GM12878 (cell line): ENCODE results near the gene SPDYE4. TPM values are rescaled to one million over a fixed set of nuclear protein-coding genes. Genes with fewer than 3 reads are reported as not detected.

ENCODE experiments used
- ATAC-seq: fragments of 200-7000 bp; cut with Tn5 transposase; 3 replicates; pipeline ENCODE4 v1.9.1; 2020; ENCODE audit warnings: mild to moderate bottlenecking, moderate library complexity
- BruUV-seq: library from RNA; stranded (reverse); fragments of 400-500 nt; replicated peaks from 2 replicates; lab custom pipeline; 2021; lab: Mats Ljungman, UMichigan
- CTCF ChIA-PET: fragments of 300-600 bp; sonication (Branson Sonifier 250); formaldehyde crosslinking; extraction: SDS; loops from one replicate; lab custom pipeline; 2021; ENCODE audit warnings: inconsistent platforms; lab: Yijun Ruan, JAX
- POLR2A ChIA-PET: fragments of 350-600 bp; formaldehyde crosslinking; extraction: SDS; loops from one replicate; lab custom pipeline; 2021; ENCODE audit warnings: inconsistent platforms; lab: Charles Lee
- RAD21 ChIA-PET: fragments of 300-600 bp; sonication (Branson Sonifier 250); formaldehyde crosslinking; loops from one replicate; lab custom pipeline; 2023; ENCODE audit warnings: antibody characterized with exemption; ENCODE audit not compliant: unreplicated experiment; lab: Charles Lee
- SMC1A ChIA-PET: fragments of 300-600 bp; sonication (Branson Sonifier 250); formaldehyde crosslinking; loops from one replicate; lab custom pipeline; 2023; ENCODE audit not compliant: unreplicated experiment, uncharacterized antibody; lab: Charles Lee
- DNase-seq: peaks from one replicate; pipeline ENCODE4 v3.0.0-alpha.2; 2011; ENCODE audit warnings: low read depth, low spot score
- FAIRE-seq: peaks from 3 replicates; lab custom pipeline; 2011; peaks lifted over from hg19 to GRCh38; lab: Jason Lieb, UNC
- H2AFZ ChIP-seq: 2 replicates; pipeline ENCODE4 v1.6.0; 2011; ENCODE audit warnings: low read depth, low read length, control low read depth; ENCODE audit not compliant: control insufficient read depth
- H3K27ac ChIP-seq: 2 replicates; pipeline ENCODE4 v1.5.1; 2011; ENCODE audit warnings: control low read depth; ENCODE audit not compliant: control insufficient read depth, insufficient read depth
- H3K27me3 ChIP-seq, 2 experiments: replicated peaks in 1 of 2; 2 replicates each; pipeline versions ENCODE4 v1.6.0 to v1.6.1; 2011; ENCODE audit warnings: low read length in 1 of 2; ENCODE audit not compliant: control insufficient read depth in 2 of 2, insufficient read depth in 2 of 2
- H3K36me3 ChIP-seq, 2 experiments: 2 replicates each; pipeline ENCODE4 v1.5.1; 2011; ENCODE audit warnings: low read length in 1 of 2; ENCODE audit not compliant: control insufficient read depth in 2 of 2, insufficient read depth in 2 of 2
- H3K4me1 ChIP-seq: 2 replicates; pipeline ENCODE4 v1.6.1; 2011; ENCODE audit warnings: mild to moderate bottlenecking, low read length, moderate library complexity, mixed read lengths; ENCODE audit not compliant: control insufficient read depth, insufficient read depth
- H3K4me2 ChIP-seq: 2 replicates; pipeline ENCODE4 v1.6.0; 2011; ENCODE audit warnings: control low read depth; ENCODE audit not compliant: control insufficient read depth, insufficient read depth
- H3K4me3 ChIP-seq: fragments of 200-600 bp; sonication (generic); 2 replicates; pipeline ENCODE4 v1.5.1; 2016
- H3K79me2 ChIP-seq: 2 replicates; pipeline ENCODE4 v1.6.0; 2011; ENCODE audit warnings: low read length; ENCODE audit not compliant: control insufficient read depth, insufficient read depth
- H3K9ac ChIP-seq: 2 replicates; pipeline ENCODE4 v1.8.0; 2011; ENCODE audit warnings: low read length, control low read depth, mixed read lengths; ENCODE audit not compliant: control insufficient read depth, insufficient read depth
- H3K9me3 ChIP-seq: replicated peaks from 3 replicates; pipeline ENCODE4 v1.5.1; 2011; ENCODE audit warnings: mild to moderate bottlenecking, low read length; ENCODE audit not compliant: control insufficient read depth, insufficient read depth
- H4K20me1 ChIP-seq: 2 replicates; pipeline ENCODE4 v1.6.0; 2011; ENCODE audit not compliant: control insufficient read depth, insufficient read depth
- CBX3 ChIP-seq: fragments of 200-600 bp; sonication (generic); IDR thresholded peaks from 2 replicates; pipeline ENCODE4 v1.6.1; 2016; ENCODE audit warnings: low read depth, borderline replicate concordance
- EZH2 ChIP-seq: IDR thresholded peaks from 2 replicates; pipeline ENCODE4 v1.6.1; 2012; ENCODE audit warnings: low read depth, mild to moderate bottlenecking, control low read depth, inconsistent platforms, low read length, borderline replicate concordance; ENCODE audit not compliant: control insufficient read depth
- JUNB ChIP-seq: IDR thresholded peaks from 2 replicates; pipeline ENCODE4 v1.6.1; 2016; ENCODE audit warnings: antibody characterized with exemption, mild to moderate bottlenecking
- MTA2 ChIP-seq: fragments of 450-650 bp; IDR thresholded peaks from 2 replicates; pipeline ENCODE4 v1.6.1; 2016; ENCODE audit warnings: low read depth, mild to moderate bottlenecking, moderate library complexity
- MTA3 ChIP-seq: IDR thresholded peaks from 2 replicates; pipeline ENCODE4 v1.6.1; 2012; ENCODE audit warnings: low read length, inconsistent platforms, borderline replicate concordance
- PAX8 ChIP-seq: fragments of 450-650 bp; IDR thresholded peaks from 2 replicates; pipeline ENCODE4 v1.6.1; 2017; ENCODE audit warnings: mild to moderate bottlenecking, moderate library complexity
- RAD21 ChIP-seq: IDR thresholded peaks from 2 replicates; pipeline ENCODE4 v1.6.1; 2011; ENCODE audit warnings: mild to moderate bottlenecking, low read depth, low read length, moderate library complexity; ENCODE audit not compliant: insufficient read depth
- REST ChIP-seq: IDR thresholded peaks from 2 replicates; pipeline ENCODE4 v1.6.1; 2012; ENCODE audit warnings: mild to moderate bottlenecking, low read depth, low read length
- RFX5 ChIP-seq: IDR thresholded peaks from 2 replicates; pipeline ENCODE4 v1.6.1; 2011; ENCODE audit warnings: low read depth, low read length, improper control_type of control experiment
- SMAD1 ChIP-seq: fragments of 450-650 bp; IDR thresholded peaks from 2 replicates; pipeline ENCODE4 v1.6.1; 2018; ENCODE audit warnings: mild to moderate bottlenecking, low read depth; ENCODE audit not compliant: partially characterized antibody
- SPI1 ChIP-seq: IDR thresholded peaks from 2 replicates; pipeline ENCODE4 v1.6.1; 2011; ENCODE audit warnings: low read depth, mild to moderate bottlenecking, low read length, moderate library complexity, borderline replicate concordance; ENCODE audit not compliant: insufficient read depth
- STAT1 ChIP-seq: fragments of 450-650 bp; conservative IDR thresholded peaks from 2 replicates; pipeline ENCODE4 v1.6.1; 2014; ENCODE audit warnings: antibody characterized with exemption, mild to moderate bottlenecking
- TAF1 ChIP-seq: IDR thresholded peaks from 2 replicates; pipeline ENCODE4 v1.6.1; 2011; ENCODE audit warnings: mild to moderate bottlenecking, low read depth, low read length, borderline replicate concordance
- YY1 ChIP-seq: IDR thresholded peaks from 2 replicates; pipeline ENCODE4 v1.6.1; 2011; ENCODE audit warnings: low read depth, mild to moderate bottlenecking, low read length
- WGBS: methylation state at CpG from one replicate; pipeline ENCODE4 v1.1.6; 2016; ENCODE audit warnings: low lambda C conversion rate; ENCODE audit not compliant: insufficient replicate concordance, insufficient coverage; ENCODE audit errors: missing lambda C conversion rate; 5-methylcytosine and 5-hydroxymethylcytosine counted together
- in situ Hi-C: fragments of 300-500 bp; cut with MboI; formaldehyde crosslinking; loops from 9 replicates; pipeline ENCODE4 v1.14.3; 2018; ENCODE audit warnings: mixed read lengths
- intact Hi-C: fragments of 100-400 bp; cut with micrococcal nuclease; formaldehyde crosslinking; loops from one replicate; pipeline ENCODE4 v1.14.2; 2022; ENCODE audit not compliant: unreplicated experiment
- polyA plus RNA-seq, 11 experiments: library from polyadenylated mRNA; depleted of rRNA in 4 of 11; unstranded in 6 of 11; stranded (reverse) in 5 of 11; fragments of >200 nt; fragmentation: Nextera tagmentation in 4 of 11; fragmentation: Illumina TruSeq in 1 of 11; extraction: Ambion mirVana in 4 of 11; extraction: Trizol in 1 of 11; gene quantifications; 1 replicate in 1 of 11; 2 replicates in 10 of 11; pipeline versions ENCODE4 v1.2.1 to v1.2.3, GENCODE V29; 2011 to 2016; ENCODE audit warnings: inconsistent platforms in 2 of 11, missing spikeins in 2 of 11, low read depth in 1 of 11
- total RNA-seq, 4 experiments: library from RNA; depleted of rRNA in 3 of 4; stranded (reverse); fragments of >200 nt in 3 of 4; fragmentation: Illumina TruSeq in 1 of 4; extraction: Trizol in 1 of 4; gene quantifications; 2 replicates each; pipeline versions ENCODE4 v1.2.1 to v1.2.3, GENCODE V29; 2013 to 2021
- TF ChIP-seq, protein P1 (sequence below): fragments of 450-650 bp; formaldehyde crosslinking; IDR thresholded peaks from 2 replicates; pipeline ENCODE4 v1.4.0; 2020; ENCODE audit warnings: mild to moderate bottlenecking, moderate library complexity
- TF ChIP-seq, protein P2 (sequence below): IDR thresholded peaks from 2 replicates; pipeline ENCODE4 v1.6.1; 2011; ENCODE audit warnings: mild to moderate bottlenecking, low read depth, low read length, moderate library complexity; ENCODE audit not compliant: insufficient replicate concordance

The SPDYE4 gene
- total and polyA plus RNA-seq, 10 of the 15 experiments (the other 5 are each of a cell fraction or from before 2014, with no cell fraction given) = 0.07 to 0.18 TPM; not detected in 8

DNA sequence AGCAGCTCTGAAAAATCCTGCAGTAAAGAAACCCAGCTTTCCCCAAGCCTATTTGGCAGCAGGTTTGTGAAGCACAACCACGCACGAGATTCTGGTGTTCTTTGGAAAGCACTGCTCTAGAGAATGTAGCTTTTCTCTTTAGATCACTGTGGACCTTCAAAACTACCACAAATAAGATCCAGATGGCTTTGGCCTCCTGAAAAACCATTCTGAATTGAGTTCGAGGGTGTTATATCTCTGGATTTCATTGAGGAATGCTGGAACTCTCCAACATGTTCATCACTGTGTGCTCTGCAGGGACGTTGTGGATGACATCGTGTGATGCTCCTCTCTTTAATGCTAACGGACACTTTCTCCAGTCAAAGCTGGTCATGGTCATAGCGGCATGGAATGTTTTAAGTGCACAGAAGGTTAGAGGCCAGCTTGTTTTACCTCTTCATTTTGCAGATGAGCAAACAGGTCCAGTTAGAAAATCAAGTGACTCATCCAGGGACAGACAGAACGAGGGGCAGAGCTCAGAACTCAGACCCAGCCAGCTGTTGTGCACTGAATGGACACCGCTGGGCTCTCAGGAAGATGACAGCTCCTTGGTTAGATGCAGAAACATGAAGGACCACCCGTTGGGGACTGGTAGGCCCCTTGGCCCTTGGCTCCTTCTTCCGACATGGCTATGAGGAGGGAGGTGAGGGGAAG, 50.9 kb downstream of the SPDYE4 start:
- no TSS peak for BruUV-seq
- ATAC-seq = no peak
- Histone ChIP-seq H4K20me1 (no peaks in the 10 kb centered on the region), H3K79me2 (no peaks in the 10 kb centered on the region), H3K4me2 (no peak overlapping the region), H3K4me3 (no peak overlapping the region), H3K4me1 (no peaks in the 10 kb centered on the region), H3K36me3 (no peaks in the 10 kb centered on the region), H3K27me3 (peaks cover 0 to 5% of the 10 kb centered on the region in 2 experiments; a peak in 3 of 4 replicates), H2AFZ (no peak overlapping the region), H3K27ac (no peak overlapping the region), H3K9ac (no peak overlapping the region), H3K9me3 (no peaks in the 10 kb centered on the region)
- ChIA-PET CTCF (interaction anchor here (1.2 to 1.4 kb wide), 2 partner anchors 79 to 298 kb away, joined by 3 to 4 read pairs; no protein-coding TSS in a partner anchor), POLR2A (interaction anchor here (0.5 kb wide), 1 partner anchor 17 kb away, joined by 3 read pairs; no protein-coding TSS in a partner anchor), RAD21 (no interaction called here), SMC1A (no interaction called here)
- in situ Hi-C loops (no loop called here), intact Hi-C loops (no loop called here)
- WGBS = 14% methylated on average over 11 of the region's 11 CpGs
- DNase-seq = no peak
- no peak for FAIRE-seq
- TF ChIP-seq, protein P1, sequence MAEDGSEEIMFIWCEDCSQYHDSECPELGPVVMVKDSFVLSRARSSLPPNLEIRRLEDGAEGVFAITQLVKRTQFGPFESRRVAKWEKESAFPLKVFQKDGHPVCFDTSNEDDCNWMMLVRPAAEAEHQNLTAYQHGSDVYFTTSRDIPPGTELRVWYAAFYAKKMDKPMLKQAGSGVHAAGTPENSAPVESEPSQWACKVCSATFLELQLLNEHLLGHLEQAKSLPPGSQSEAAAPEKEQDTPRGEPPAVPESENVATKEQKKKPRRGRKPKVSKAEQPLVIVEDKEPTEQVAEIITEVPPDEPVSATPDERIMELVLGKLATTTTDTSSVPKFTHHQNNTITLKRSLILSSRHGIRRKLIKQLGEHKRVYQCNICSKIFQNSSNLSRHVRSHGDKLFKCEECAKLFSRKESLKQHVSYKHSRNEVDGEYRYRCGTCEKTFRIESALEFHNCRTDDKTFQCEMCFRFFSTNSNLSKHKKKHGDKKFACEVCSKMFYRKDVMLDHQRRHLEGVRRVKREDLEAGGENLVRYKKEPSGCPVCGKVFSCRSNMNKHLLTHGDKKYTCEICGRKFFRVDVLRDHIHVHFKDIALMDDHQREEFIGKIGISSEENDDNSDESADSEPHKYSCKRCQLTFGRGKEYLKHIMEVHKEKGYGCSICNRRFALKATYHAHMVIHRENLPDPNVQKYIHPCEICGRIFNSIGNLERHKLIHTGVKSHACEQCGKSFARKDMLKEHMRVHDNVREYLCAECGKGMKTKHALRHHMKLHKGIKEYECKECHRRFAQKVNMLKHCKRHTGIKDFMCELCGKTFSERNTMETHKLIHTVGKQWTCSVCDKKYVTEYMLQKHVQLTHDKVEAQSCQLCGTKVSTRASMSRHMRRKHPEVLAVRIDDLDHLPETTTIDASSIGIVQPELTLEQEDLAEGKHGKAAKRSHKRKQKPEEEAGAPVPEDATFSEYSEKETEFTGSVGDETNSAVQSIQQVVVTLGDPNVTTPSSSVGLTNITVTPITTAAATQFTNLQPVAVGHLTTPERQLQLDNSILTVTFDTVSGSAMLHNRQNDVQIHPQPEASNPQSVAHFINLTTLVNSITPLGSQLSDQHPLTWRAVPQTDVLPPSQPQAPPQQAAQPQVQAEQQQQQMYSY (CRISPR knock-in tag) = no peak
- no peak for TF ChIP-seq YY1
- TF ChIP-seq, protein P2, sequence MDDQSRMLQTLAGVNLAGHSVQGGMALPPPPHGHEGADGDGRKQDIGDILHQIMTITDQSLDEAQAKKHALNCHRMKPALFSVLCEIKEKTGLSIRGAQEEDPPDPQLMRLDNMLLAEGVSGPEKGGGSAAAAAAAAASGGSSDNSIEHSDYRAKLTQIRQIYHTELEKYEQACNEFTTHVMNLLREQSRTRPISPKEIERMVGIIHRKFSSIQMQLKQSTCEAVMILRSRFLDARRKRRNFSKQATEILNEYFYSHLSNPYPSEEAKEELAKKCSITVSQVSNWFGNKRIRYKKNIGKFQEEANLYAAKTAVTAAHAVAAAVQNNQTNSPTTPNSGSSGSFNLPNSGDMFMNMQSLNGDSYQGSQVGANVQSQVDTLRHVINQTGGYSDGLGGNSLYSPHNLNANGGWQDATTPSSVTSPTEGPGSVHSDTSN = no peak
- no peak for TF ChIP-seq STAT1
- TF ChIP-seq PAX8 = no peak
- no peak for TF ChIP-seq RFX5
- TF ChIP-seq MTA3 = no peak
- no peak for TF ChIP-seq SMAD1
- TF ChIP-seq TAF1 = no peak
- TF ChIP-seq CBX3 = no peak
- no peak for TF ChIP-seq SPI1
- no peak for TF ChIP-seq MTA2
- TF ChIP-seq RAD21 = no peak
- no peak for TF ChIP-seq REST
- no peak for TF ChIP-seq EZH2
- TF ChIP-seq JUNB = no peak
